ENCODE data around the gene SPRR1B. TPM values are rescaled to one million over a fixed set of nuclear protein-coding genes. Genes with fewer than 3 reads are reported as not detected.
A peak's percentile ranks its signal among the peaks of the same experiment; 100 is the strongest.
"Not testable (repeated sequence)": the region's sequence is repeated elsewhere in the genome, so short reads cannot be mapped to it uniquely, and the experiment has no call there.

SPRR1B gene
- total RNA-seq, 1 donor from 2014 or later, result not detected

- no peaks in the 10 kb centered on the region for H3K4me1 ChIP-seq
- intact Hi-C loops (cut with DNase I), result no loop called here
- no peaks in the 10 kb centered on the region for H3K36me3 ChIP-seq
- H3K27ac ChIP-seq, result no peak within 1 kb of the TSS
- H3K27me3 ChIP-seq, result no peaks in the 10 kb centered on the region
- H3K9me3 ChIP-seq, result no peaks in the 10 kb centered on the region
- ATAC-seq (no peak), DNase-seq (no peak)
- TF ChIP-seq CTCF (IDR thresholded peaks at IDR 0.05), result no peak
- no peak within 1 kb of the TSS for H3K4me3 ChIP-seq
Measured at GRCh38 chr1:153040950-153041631, 10.1 kb downstream of the SPRR1B start, which contains the start of gene SPRR2D. TSS of gene SPRR2D (minus strand) at chr1:153041120. CDS start at chr1:153040346, 774 bp downstream.

- no peaks in the 10 kb centered on the region for H3K4me1 ChIP-seq
- no peaks in the 10 kb centered on the region for H3K9me3 ChIP-seq
- intact Hi-C loops (cut with DNase I), result no loop called here
- no peaks in the 10 kb centered on the region for H3K36me3 ChIP-seq
- H3K27ac ChIP-seq, result no peak overlapping the region
- ATAC-seq (peak; percentile 19), DNase-seq (no peak)
- no peak overlapping the region for H3K4me3 ChIP-seq
- H3K27me3 ChIP-seq, result no peaks in the 10 kb centered on the region
- TF ChIP-seq CTCF (IDR thresholded peaks at IDR 0.05), result no peak
Measured at GRCh38 chr1:153049211-153049610, 18.2 kb downstream of the SPRR1B start.

- H3K27me3 ChIP-seq; ATAC-seq; H3K4me3 ChIP-seq; H3K27ac ChIP-seq; H3K4me1 ChIP-seq; H3K9me3 ChIP-seq; intact Hi-C loops (cut with DNase I); DNase-seq; H3K36me3 ChIP-seq: not testable (repeated sequence)
Measured at GRCh38 chr1:153056111-153056510, 25.1 kb downstream of the SPRR1B start.

GRCh38 chr1:153057375-153057774 is 26.4 kb downstream of the SPRR1B start, which contains the start of gene SPRR2A:
TSS of gene SPRR2A (minus strand) at chr1:153057512. CDS start at chr1:153056735, 777 bp downstream.
- H3K4me3 ChIP-seq, result no peak within 1 kb of the TSS
- intact Hi-C loops (cut with DNase I), result no loop called here
- no peaks in the 10 kb centered on the region for H3K36me3 ChIP-seq
- TF ChIP-seq CTCF (IDR thresholded peaks at IDR 0.05), result no peak
- no peaks in the 10 kb centered on the region for H3K4me1 ChIP-seq
- no peak for DNase-seq
- no peaks in the 10 kb centered on the region for H3K27me3 ChIP-seq
- no peak for ATAC-seq
- H3K9me3 ChIP-seq, result no peaks in the 10 kb centered on the region
- H3K27ac ChIP-seq, result no peak within 1 kb of the TSS

- no peak overlapping the region for H3K27ac ChIP-seq
- ATAC-seq (no peak), DNase-seq (no peak)
- H3K4me3 ChIP-seq, result no peak overlapping the region
- H3K9me3 ChIP-seq, result no peaks in the 10 kb centered on the region
- no peaks in the 10 kb centered on the region for H3K4me1 ChIP-seq
- H3K36me3 ChIP-seq, result no peaks in the 10 kb centered on the region
- H3K27me3 ChIP-seq, result no peaks in the 10 kb centered on the region
- intact Hi-C loops (cut with DNase I), result no loop called here
- no peak for TF ChIP-seq CTCF (IDR thresholded peaks at IDR 0.05)
Measured at GRCh38 chr1:153058154-153058553, 27.2 kb downstream of the SPRR1B start.

- Histone ChIP-seq H3K4me3 (no peak overlapping the region), H3K9me3 (no peaks in the 10 kb centered on the region), H3K27me3 (no peaks in the 10 kb centered on the region), H3K36me3 (no peaks in the 10 kb centered on the region), H3K27ac (no peak overlapping the region), H3K4me1 (no peaks in the 10 kb centered on the region)
- no peak for TF ChIP-seq CTCF (IDR thresholded peaks at IDR 0.05)
- ATAC-seq, result peak; percentile 40
- no peak for DNase-seq
- intact Hi-C loops (cut with DNase I), result no loop called here
Measured at GRCh38 chr1:153058826-153059784, 28.1 kb downstream of the SPRR1B start.
